Panc1 (cell line): ENCODE results near the gene PARP8. TPM values are rescaled to one million over a fixed set of nuclear protein-coding genes. Genes with fewer than 3 reads are reported as not detected.

Experiments
- ATAC-seq: fragments of 200-7000 bp; cut with Tn5 transposase; 2 replicates; pipeline ENCODE4 v1.9.1; 2020; ENCODE audit warnings: mild to moderate bottlenecking, moderate library complexity
- BruUV-seq: library from RNA; stranded (reverse); fragments of 400-500 nt; replicated peaks from 2 replicates; lab custom pipeline; 2021; lab: Mats Ljungman, UMichigan
- CTCF ChIA-PET: fragments of 300-600 bp; sonication (Branson Sonifier 250); formaldehyde crosslinking; loops from one replicate; lab custom pipeline; 2022; ENCODE audit warnings: antibody characterized with exemption; lab: Charles Lee
- POLR2A ChIA-PET: fragments of 300-600 bp; sonication (Branson Sonifier 250); formaldehyde crosslinking; loops from one replicate; lab custom pipeline; 2022; ENCODE audit warnings: antibody characterized with exemption; lab: Charles Lee
- DNase-seq: peaks from one replicate; pipeline ENCODE4 v3.0.0-alpha.2; 2010; ENCODE audit warnings: low read depth, low spot score
- H3K27ac ChIP-seq: 2 replicates; pipeline ENCODE4 v1.5.1; 2011; ENCODE audit warnings: mild to moderate bottlenecking, low read length, inconsistent platforms
- H3K27me3 ChIP-seq: fragments of 200-500 bp; sonication (Bioruptor generic); 2 replicates; pipeline ENCODE4 v1.6.0; 2014; ENCODE audit warnings: low read length, inconsistent platforms; ENCODE audit not compliant: control insufficient read depth, insufficient read depth
- H3K36me3 ChIP-seq: fragments of 200-500 bp; sonication (Bioruptor generic); 2 replicates; pipeline ENCODE4 v1.5.1; 2014; ENCODE audit warnings: inconsistent platforms, mild to moderate bottlenecking, low read length, moderate library complexity; ENCODE audit not compliant: control insufficient read depth, insufficient read depth
- H3K4me1 ChIP-seq: 2 replicates; pipeline ENCODE4 v1.5.1; 2011; ENCODE audit warnings: inconsistent platforms, mild to moderate bottlenecking, low read length, moderate library complexity; ENCODE audit not compliant: control insufficient read depth, insufficient read depth
- H3K4me3 ChIP-seq, 2 experiments: 2 replicates each; pipeline ENCODE4 v1.5.1; 2011 to 2012; ENCODE audit warnings: low read depth in 2 of 2, low read length in 2 of 2, mild to moderate bottlenecking in 2 of 2, inconsistent platforms in 1 of 2, moderate library complexity in 1 of 2
- H3K9me3 ChIP-seq: fragments of 200-500 bp; sonication (Bioruptor generic); 2 replicates; pipeline ENCODE4 v1.5.1; 2014; ENCODE audit warnings: low read depth, mild to moderate bottlenecking, inconsistent platforms, low read length, moderate library complexity; ENCODE audit not compliant: control insufficient read depth, insufficient read depth
- CTCF ChIP-seq: fragments of 450-650 bp; IDR thresholded peaks from 2 replicates; pipeline ENCODE4 v1.5.1; 2017; ENCODE audit warnings: mild to moderate bottlenecking
- POLR2AphosphoS5 ChIP-seq: IDR thresholded peaks from 2 replicates; pipeline ENCODE4 v1.6.1; 2012; ENCODE audit warnings: mild to moderate bottlenecking, low read depth, low read length, moderate library complexity
- REST ChIP-seq, 2 experiments: IDR thresholded peaks; 2 replicates each; pipeline ENCODE4 v1.6.1; 2011 to 2012; ENCODE audit warnings: low read depth in 2 of 2, control low read depth in 1 of 2, low read length in 1 of 2, mild to moderate bottlenecking in 1 of 2, moderate library complexity in 1 of 2; ENCODE audit not compliant: insufficient read depth in 1 of 2
- SIN3A ChIP-seq: IDR thresholded peaks from 2 replicates; pipeline ENCODE4 v1.6.1; 2012; ENCODE audit warnings: low read depth, mild to moderate bottlenecking, low read length, moderate library complexity, borderline replicate concordance; ENCODE audit not compliant: insufficient read depth
- TCF7L2 ChIP-seq: IDR thresholded peaks from 2 replicates; pipeline ENCODE4 v1.6.1; 2011; ENCODE audit warnings: mild to moderate bottlenecking, low read depth, low read length, inconsistent platforms
- in situ Hi-C: cut with HindIII; loops from 2 replicates; pipeline ENCODE4 v1.10.0; 2016; ENCODE audit warnings: low sequenced_read_pairs, low pct_unique_long_range_greater_than_20kb
- intact Hi-C: fragments of 100-400 bp; cut with micrococcal nuclease; formaldehyde crosslinking; loops from one replicate; pipeline ENCODE4 v1.10.0; 2022; ENCODE audit not compliant: unreplicated experiment
- total RNA-seq: library from RNA; stranded (reverse); gene quantifications from one replicate; pipeline ENCODE4 v1.2.1, GENCODE V29; 2021; ENCODE audit not compliant: unreplicated experiment

Gene PARP8
- total RNA-seq, 1 experiment from 2014 or later = 20.2 TPM

GRCh38 chr5:50704730-50705129 is 38.3 kb downstream of the PARP8 start:
- ATAC-seq = no peak
- no TSS peak for BruUV-seq
- in situ Hi-C loops (no loop called here), intact Hi-C loops (no loop called here)
- H3K27me3 ChIP-seq = no peaks in the 10 kb centered on the region
- no peak for DNase-seq
- TF ChIP-seq TCF7L2 (no peak), POLR2AphosphoS5 (no peak), SIN3A (no peak), REST (IDR thresholded peaks at IDR 0.05; ENCODE audit: insufficient read depth in 1 of 2, low read depth in 2 of 2, low read length in 1 of 2) (no peak), CTCF (no peak)
- H3K4me3 ChIP-seq = no peak overlapping the region
- ChIA-PET POLR2A (interaction anchor here (0.5 kb wide), 1 partner anchor 215 kb away, joined by 5 read pairs; no protein-coding TSS in a partner anchor), CTCF (no interaction called here)
- H3K36me3 ChIP-seq = no peaks in the 10 kb centered on the region
- H3K9me3 ChIP-seq = no peaks in the 10 kb centered on the region
- H3K27ac ChIP-seq = no peak overlapping the region
- H3K4me1 ChIP-seq = no peaks in the 10 kb centered on the region

GRCh38 chr5:50709471-50709870 is 43.0 kb downstream of the PARP8 start:
- intact Hi-C loops = no loop called here
- no peak overlapping the region for H3K4me3 ChIP-seq
- H3K27me3 ChIP-seq = no peaks in the 10 kb centered on the region
- BruUV-seq = no TSS peak
- CTCF ChIA-PET = no interaction called here
- H3K9me3 ChIP-seq = no peaks in the 10 kb centered on the region
- TF ChIP-seq TCF7L2 (no peak), REST (IDR thresholded peaks at IDR 0.05; ENCODE audit: insufficient read depth in 1 of 2, low read depth in 2 of 2, low read length in 1 of 2) (no peak), CTCF (no peak), POLR2AphosphoS5 (no peak), SIN3A (no peak)
- peaks cover 6% of the 10 kb centered on the region; the same call in 1 of the 2 replicates for H3K4me1 ChIP-seq
- ATAC-seq (no peak), DNase-seq (no peak)
- POLR2A ChIA-PET = no interaction called here
- no peaks in the 10 kb centered on the region for H3K36me3 ChIP-seq
- no peak overlapping the region for H3K27ac ChIP-seq
- in situ Hi-C loops = no loop called here
